ENCODE data around the gene CACNA1D.

DNA sequence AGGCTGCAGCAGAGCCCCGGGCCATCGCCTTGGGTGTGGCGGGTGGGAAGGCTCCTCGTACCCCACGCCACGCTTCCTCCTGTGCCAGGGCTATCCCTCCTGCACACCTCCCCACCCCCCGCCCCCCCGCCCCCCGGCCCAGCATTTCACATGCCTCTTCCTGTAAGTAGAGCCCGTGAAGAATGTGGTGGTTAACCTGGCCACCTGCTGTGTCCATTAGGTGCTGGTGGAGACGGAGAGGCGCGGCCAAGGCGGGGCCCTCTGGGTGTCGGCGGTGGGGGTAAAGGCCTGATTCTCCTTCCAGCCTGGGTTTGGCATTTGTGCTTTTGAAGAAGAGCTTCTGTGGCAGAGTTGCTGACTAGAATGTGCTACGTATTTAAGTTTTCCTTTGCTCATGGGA, 224.1 kb downstream of the CACNA1D start:
- TF ChIP-seq POLR2A (IDR thresholded peaks at IDR 0.05), result no peak
- TF ChIP-seq, protein P1, sequence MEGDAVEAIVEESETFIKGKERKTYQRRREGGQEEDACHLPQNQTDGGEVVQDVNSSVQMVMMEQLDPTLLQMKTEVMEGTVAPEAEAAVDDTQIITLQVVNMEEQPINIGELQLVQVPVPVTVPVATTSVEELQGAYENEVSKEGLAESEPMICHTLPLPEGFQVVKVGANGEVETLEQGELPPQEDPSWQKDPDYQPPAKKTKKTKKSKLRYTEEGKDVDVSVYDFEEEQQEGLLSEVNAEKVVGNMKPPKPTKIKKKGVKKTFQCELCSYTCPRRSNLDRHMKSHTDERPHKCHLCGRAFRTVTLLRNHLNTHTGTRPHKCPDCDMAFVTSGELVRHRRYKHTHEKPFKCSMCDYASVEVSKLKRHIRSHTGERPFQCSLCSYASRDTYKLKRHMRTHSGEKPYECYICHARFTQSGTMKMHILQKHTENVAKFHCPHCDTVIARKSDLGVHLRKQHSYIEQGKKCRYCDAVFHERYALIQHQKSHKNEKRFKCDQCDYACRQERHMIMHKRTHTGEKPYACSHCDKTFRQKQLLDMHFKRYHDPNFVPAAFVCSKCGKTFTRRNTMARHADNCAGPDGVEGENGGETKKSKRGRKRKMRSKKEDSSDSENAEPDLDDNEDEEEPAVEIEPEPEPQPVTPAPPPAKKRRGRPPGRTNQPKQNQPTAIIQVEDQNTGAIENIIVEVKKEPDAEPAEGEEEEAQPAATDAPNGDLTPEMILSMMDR (IDR thresholded peaks at IDR 0.05), result no peak
- no peak for TF ChIP-seq EP300 (IDR thresholded peaks at IDR 0.05; ENCODE audit: low read depth)
